H9 (cell line): ENCODE results near the gene NRXN3. TPM values are rescaled to one million over a fixed set of nuclear protein-coding genes. Genes with fewer than 3 reads are reported as not detected.

Experiments used
- DNase-seq: peaks from one replicate; pipeline ENCODE4 v3.0.0-alpha.2; 2017
- H2AFZ ChIP-seq: one replicate; pipeline ENCODE4 v1.6.1; 2013; ENCODE audit warnings: mild to moderate bottlenecking, low read length, control low read depth, moderate library complexity
- H2AK5ac ChIP-seq: 2 replicates; pipeline ENCODE4 v1.6.1; 2013; ENCODE audit warnings: low read length, control low read depth, mixed read lengths; ENCODE audit not compliant: insufficient read length
- H2BK120ac ChIP-seq: one replicate; pipeline ENCODE4 v1.6.1; 2013; ENCODE audit warnings: low read depth, mild to moderate bottlenecking, low read length, control low read depth, inconsistent platforms; ENCODE audit not compliant: poor library complexity, severe bottlenecking
- H2BK12ac ChIP-seq: 2 replicates; pipeline ENCODE4 v1.6.1; 2013; ENCODE audit warnings: low read length, control low read depth, mixed read lengths, low read depth; ENCODE audit not compliant: insufficient read length
- H2BK15ac ChIP-seq: 2 replicates; pipeline ENCODE4 v1.6.1; 2013; ENCODE audit warnings: low read depth, low read length, control low read depth
- H2BK20ac ChIP-seq: one replicate; pipeline ENCODE4 v1.6.1; 2013; ENCODE audit warnings: low read depth, mild to moderate bottlenecking, low read length, control low read depth, inconsistent platforms; ENCODE audit not compliant: poor library complexity, severe bottlenecking
- H2BK5ac ChIP-seq: 2 replicates; pipeline ENCODE4 v1.6.1; 2013; ENCODE audit warnings: low read length, control low read depth, mixed read lengths; ENCODE audit not compliant: insufficient read length
- H3K14ac ChIP-seq: 2 replicates; pipeline ENCODE4 v1.6.1; 2013; ENCODE audit warnings: low read length, control low read depth; ENCODE audit not compliant: insufficient read depth
- H3K18ac ChIP-seq: 2 replicates; pipeline ENCODE4 v1.6.1; 2013; ENCODE audit warnings: low read depth, mild to moderate bottlenecking, mixed read lengths, low read length, control low read depth; ENCODE audit not compliant: insufficient read length
- H3K23ac ChIP-seq: 2 replicates; pipeline ENCODE4 v1.6.1; 2013; ENCODE audit warnings: low read length, control low read depth, mixed read lengths, low read depth; ENCODE audit not compliant: insufficient read length
- H3K23me2 ChIP-seq: 2 replicates; pipeline ENCODE4 v1.6.1; 2013; ENCODE audit warnings: low read depth, mild to moderate bottlenecking, mixed read lengths, low read length, control low read depth; ENCODE audit not compliant: insufficient read length, poor library complexity, severe bottlenecking
- H3K27ac ChIP-seq: 2 replicates; pipeline ENCODE4 v1.5.1; 2013; ENCODE audit warnings: low read length, control low read depth, mixed read lengths, low read depth; ENCODE audit not compliant: insufficient read length
- H3K27me3 ChIP-seq: 2 replicates; pipeline ENCODE4 v1.6.1; 2013; ENCODE audit warnings: low read length, control low read depth, inconsistent platforms; ENCODE audit not compliant: insufficient read depth
- H3K4ac ChIP-seq: 2 replicates; pipeline ENCODE4 v1.6.1; 2013; ENCODE audit warnings: low read depth, mild to moderate bottlenecking, control low read depth, inconsistent platforms, low read length, moderate library complexity
- H3K4me1 ChIP-seq: 2 replicates; pipeline ENCODE4 v1.6.1; 2013; ENCODE audit warnings: low read length, control low read depth, inconsistent platforms; ENCODE audit not compliant: insufficient read depth
- H3K4me2 ChIP-seq: 2 replicates; pipeline ENCODE4 v1.6.1; 2013; ENCODE audit warnings: low read length, control low read depth, mixed read lengths; ENCODE audit not compliant: insufficient read length, insufficient read depth
- H3K56ac ChIP-seq: 2 replicates; pipeline ENCODE4 v1.6.1; 2013; ENCODE audit warnings: low read depth, mild to moderate bottlenecking, mixed read lengths, low read length, control low read depth; ENCODE audit not compliant: insufficient read length
- H3K79me1 ChIP-seq: 2 replicates; pipeline ENCODE4 v1.6.1; 2013; ENCODE audit warnings: low read depth, mild to moderate bottlenecking, moderate library complexity, low read length, control low read depth, inconsistent platforms; ENCODE audit not compliant: insufficient read depth, poor library complexity, severe bottlenecking
- H3K79me2 ChIP-seq: 2 replicates; pipeline ENCODE4 v1.6.1; 2013; ENCODE audit warnings: low read length, control low read depth, inconsistent platforms; ENCODE audit not compliant: insufficient read depth
- H3K9ac ChIP-seq: 2 replicates; pipeline ENCODE4 v1.6.1; 2013; ENCODE audit warnings: low read length, control low read depth, mixed read lengths; ENCODE audit not compliant: insufficient read length; ENCODE audit errors: extremely low read depth
- H3K9me3 ChIP-seq: one replicate; pipeline ENCODE4 v1.6.1; 2013; ENCODE audit warnings: low read depth, low read length, inconsistent platforms; ENCODE audit not compliant: control insufficient read depth
- H3T11ph ChIP-seq: one replicate; pipeline ENCODE4 v1.6.1; 2013; ENCODE audit warnings: mild to moderate bottlenecking, low read length, control low read depth, inconsistent platforms
- H4K20me1 ChIP-seq: one replicate; pipeline ENCODE4 v1.6.1; 2013; ENCODE audit not compliant: control insufficient read depth, insufficient read length, insufficient read depth
- H4K5ac ChIP-seq: 2 replicates; pipeline ENCODE4 v1.6.1; 2013; ENCODE audit warnings: low read depth, mild to moderate bottlenecking, mixed read lengths, low read length, control low read depth; ENCODE audit not compliant: insufficient read length
- H4K8ac ChIP-seq: replicated peaks from 2 replicates; pipeline ENCODE4 v1.6.1; 2013; ENCODE audit warnings: low read length, control low read depth, mixed read lengths, low read depth; ENCODE audit not compliant: insufficient read length
- H4K91ac ChIP-seq: 2 replicates; pipeline ENCODE4 v1.6.1; 2013; ENCODE audit warnings: low read depth, mild to moderate bottlenecking, moderate library complexity, mixed read lengths, low read length, control low read depth; ENCODE audit not compliant: insufficient read length
- H3K27ac Mint-ChIP-seq, 3 experiments: 2 replicates in 2 of 3; 3 replicates in 1 of 3; pipeline ENCODE4 v1.8.0; 2020 to 2021; ENCODE audit warnings: mixed read lengths in 3 of 3, mild to moderate bottlenecking in 1 of 3, moderate library complexity in 1 of 3
- H3K27me3 Mint-ChIP-seq: 2 replicates; pipeline ENCODE4 v1.8.0; 2021; ENCODE audit warnings: low read depth, mild to moderate bottlenecking, moderate library complexity, mixed read lengths
- H3K36me3 Mint-ChIP-seq, 3 experiments: 2 replicates in 2 of 3; 3 replicates in 1 of 3; pipeline ENCODE4 v1.8.0; 2020 to 2021; ENCODE audit warnings: low read depth in 3 of 3, mixed read lengths in 3 of 3; ENCODE audit not compliant: insufficient read depth in 1 of 3
- H3K4me1 Mint-ChIP-seq, 2 experiments: 2 replicates each; pipeline ENCODE4 v1.8.0; 2020; ENCODE audit warnings: mixed read lengths in 2 of 2
- H3K4me3 Mint-ChIP-seq, 2 experiments: 2 replicates in 1 of 2; 3 replicates in 1 of 2; pipeline ENCODE4 v1.8.0; 2020 to 2021; ENCODE audit warnings: mild to moderate bottlenecking in 2 of 2, mixed read lengths in 2 of 2, moderate library complexity in 1 of 2
- H3K9me3 Mint-ChIP-seq, 2 experiments: 2 replicates in 1 of 2; 3 replicates in 1 of 2; pipeline ENCODE4 v1.8.0; 2020; ENCODE audit warnings: mild to moderate bottlenecking in 2 of 2, mixed read lengths in 2 of 2, moderate library complexity in 1 of 2
- CTCF ChIP-seq: fragments of 200-600 bp; sonication (generic); conservative IDR thresholded peaks from 3 replicates; pipeline ENCODE4 v1.8.0; 2021; ENCODE audit warnings: antibody characterized with exemption, mild to moderate bottlenecking
- WGBS: extraction: QIAGEN DNeasy Blood & Tissue Kit; methylation state at CpG from one replicate; pipeline ENCODE4 v1.1.7; 2013; ENCODE audit warnings: missing lambda C conversion rate, low lambda C conversion rate, mixed read lengths; ENCODE audit not compliant: insufficient read length; ENCODE audit errors: extremely low coverage; 5-methylcytosine and 5-hydroxymethylcytosine counted together
- total RNA-seq: library from RNA; stranded (reverse); gene quantifications from 2 replicates; pipeline ENCODE4 v1.2.1, GENCODE V29; 2021

NRXN3 gene
- total RNA-seq, 1 experiment from 2014 or later, result 1.8 TPM

- H3K23me2 ChIP-seq, result no peaks in the 10 kb centered on the region
- H3K4me1 Mint-ChIP-seq, result peaks cover 6 to 10% of the 10 kb centered on the region in 2 experiments; a peak in 3 of 4 replicates
- H3K36me3 Mint-ChIP-seq, result no peaks in the 10 kb centered on the region
- no peak overlapping the region for H4K8ac ChIP-seq
- H3K9me3 Mint-ChIP-seq, result no peaks in the 10 kb centered on the region
- H3K4me3 Mint-ChIP-seq, result no peak overlapping the region
- H3K4me2 ChIP-seq, result no peak overlapping the region
- no peak overlapping the region for H3K23ac ChIP-seq
- H3K27me3 ChIP-seq, result no peaks in the 10 kb centered on the region
- no peak overlapping the region for H2BK15ac ChIP-seq
- H3K56ac ChIP-seq, result no peak overlapping the region
- H3K9ac ChIP-seq, result no peak overlapping the region
- H2BK5ac ChIP-seq, result no peak overlapping the region
- no peak for DNase-seq
- no peaks in the 10 kb centered on the region for H3K4me1 ChIP-seq
- H3K79me1 ChIP-seq, result no peaks in the 10 kb centered on the region
- no peak overlapping the region for H2BK12ac ChIP-seq
- H2BK120ac ChIP-seq, result no peak overlapping the region
- no peaks in the 10 kb centered on the region for H3K9me3 ChIP-seq
- H3K14ac ChIP-seq, result no peak overlapping the region
- no peaks in the 10 kb centered on the region for H3K79me2 ChIP-seq
- no peak for TF ChIP-seq CTCF
- no peak overlapping the region for H3K4ac ChIP-seq
- no peak overlapping the region for H3K18ac ChIP-seq
- no peak overlapping the region for H2AFZ ChIP-seq
- H4K91ac ChIP-seq, result no peak overlapping the region
- no CpG with 5 or more reads among the region's 1 CpG for WGBS
- no peak overlapping the region for H4K5ac ChIP-seq
- H3K27me3 Mint-ChIP-seq, result no peaks in the 10 kb centered on the region
- H3K27ac ChIP-seq, result no peak overlapping the region
- no peak overlapping the region for H3T11ph ChIP-seq
- H2AK5ac ChIP-seq, result no peak overlapping the region
- no peak overlapping the region for H2BK20ac ChIP-seq
- no peak overlapping the region for H3K27ac Mint-ChIP-seq
- H4K20me1 ChIP-seq, result no peaks in the 10 kb centered on the region
Observed at GRCh38 chr14:78605897-78606500, 435.8 kb downstream of the NRXN3 start.
